ENCODE measurements around the gene LRRC72.
"Not testable (repeated sequence)": the region's sequence is repeated elsewhere in the genome, so short reads cannot be mapped to it uniquely, and the experiment has no call there.

LRRC72 gene

GRCh38 chr7:16529697-16530096 lies 3.1 kb downstream of the LRRC72 start:
- no peak for DNase-seq

- DNase-seq: no peak
These were observed 5.1 kb downstream of the LRRC72 start for GRCh38 chr7:16531707-16532106.

- no peak for DNase-seq
These were observed 5.6 kb downstream of the LRRC72 start for GRCh38 chr7:16532272-16532671.

GRCh38 chr7:16535500-16535899 lies 8.9 kb downstream of the LRRC72 start:
- no peak for DNase-seq

- not testable (repeated sequence) for DNase-seq
These were observed 13.9 kb downstream of the LRRC72 start for GRCh38 chr7:16540559-16540958.

- DNase-seq: no peak
These were observed 15.8 kb downstream of the LRRC72 start for GRCh38 chr7:16542401-16542800.

- no peak for DNase-seq
These were observed 16.8 kb downstream of the LRRC72 start for GRCh38 chr7:16543456-16543855.

- DNase-seq: no peak
These were observed 20.4 kb downstream of the LRRC72 start for GRCh38 chr7:16546921-16547505.

GRCh38 chr7:16548428-16548827 lies 21.8 kb downstream of the LRRC72 start:
- DNase-seq: no peak

- DNase-seq: no peak
These were observed 24.0 kb downstream of the LRRC72 start for GRCh38 chr7:16550671-16551070.

- DNase-seq: no peak
These were observed 28.1 kb downstream of the LRRC72 start for GRCh38 chr7:16554518-16555236.

GRCh38 chr7:16556359-16556758 lies 29.7 kb downstream of the LRRC72 start:
- DNase-seq: no peak

- DNase-seq: no peak
These were observed 32.2 kb downstream of the LRRC72 start for GRCh38 chr7:16558761-16559302.

GRCh38 chr7:16559497-16560179 lies 33.0 kb downstream of the LRRC72 start:
- DNase-seq: no peak

- no peak for DNase-seq
These were observed 35.3 kb downstream of the LRRC72 start for GRCh38 chr7:16561943-16562342.

- no peak for DNase-seq
These were observed 36.0 kb downstream of the LRRC72 start for GRCh38 chr7:16562456-16563220.

GRCh38 chr7:16563281-16564022 lies 36.8 kb downstream of the LRRC72 start:
- peak in 1 of 2 donors; percentile 22 for DNase-seq

- DNase-seq: peak in 1 of 2 donors; percentile 12
These were observed 37.4 kb downstream of the LRRC72 start for GRCh38 chr7:16564023-16564380.

GRCh38 chr7:16564909-16565426 lies 38.3 kb downstream of the LRRC72 start:
- peak; percentile 3 to 62 for DNase-seq

- no peak for DNase-seq
These were observed 45.3 kb downstream of the LRRC72 start for GRCh38 chr7:16571941-16572340.

GRCh38 chr7:16579216-16579615 lies 52.6 kb downstream of the LRRC72 start:
- DNase-seq: no peak

GRCh38 chr7:16581286-16581685 lies 54.7 kb downstream of the LRRC72 start:
- DNase-seq: no peak

Measured in CD4-positive, alpha-beta T cell treated with Interferon alpha-2 for 1 hour (primary cell).